GM19455 (cell line): ENCODE data around the gene FAM120AOS.

ENCODE experiments used
- ATAC-seq: cut with Tn5 transposase; IDR thresholded peaks from one replicate; pipeline ENCODE4 v1.9.1; 2021; ENCODE audit not compliant: unreplicated experiment

The FAM120AOS gene

DNA sequence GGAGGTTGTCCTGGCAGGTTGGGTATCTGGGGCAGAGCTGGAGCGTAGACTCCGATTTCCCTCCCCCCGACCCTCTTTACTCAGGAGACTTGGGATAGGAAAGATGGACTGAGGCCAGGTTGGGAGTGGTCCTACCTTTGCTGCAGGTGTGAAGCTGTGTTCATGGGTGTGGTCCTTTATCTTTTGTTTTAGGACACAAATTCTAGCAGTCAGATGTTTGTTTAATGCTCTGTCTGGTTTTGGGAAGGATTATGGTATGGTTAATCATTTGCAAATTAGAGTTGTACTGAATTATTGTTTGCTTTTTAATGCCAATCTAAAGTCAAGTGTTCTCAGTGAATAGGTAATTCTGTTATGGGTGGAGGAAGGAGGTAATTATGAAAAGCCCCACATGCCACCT is 14.1 kb upstream of the FAM120AOS start:
- no peak for ATAC-seq

DNA sequence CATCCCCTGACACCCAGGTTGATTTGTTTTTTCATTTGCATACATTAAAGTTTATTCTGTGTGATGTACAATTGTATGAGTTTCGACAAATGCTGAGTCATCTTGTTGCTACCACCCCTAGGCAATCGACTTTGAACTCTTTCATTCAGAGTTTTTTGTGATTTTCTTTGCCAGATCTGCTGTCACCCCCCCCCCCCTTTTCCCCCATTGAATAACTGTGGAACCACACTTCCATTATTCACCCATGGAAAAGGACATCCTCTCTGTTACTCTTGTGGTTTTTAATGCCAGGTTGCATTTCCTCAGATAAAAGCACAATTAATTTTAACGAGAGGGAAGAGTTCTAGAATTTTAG is 13.7 kb upstream of the FAM120AOS start:
- no peak for ATAC-seq

DNA sequence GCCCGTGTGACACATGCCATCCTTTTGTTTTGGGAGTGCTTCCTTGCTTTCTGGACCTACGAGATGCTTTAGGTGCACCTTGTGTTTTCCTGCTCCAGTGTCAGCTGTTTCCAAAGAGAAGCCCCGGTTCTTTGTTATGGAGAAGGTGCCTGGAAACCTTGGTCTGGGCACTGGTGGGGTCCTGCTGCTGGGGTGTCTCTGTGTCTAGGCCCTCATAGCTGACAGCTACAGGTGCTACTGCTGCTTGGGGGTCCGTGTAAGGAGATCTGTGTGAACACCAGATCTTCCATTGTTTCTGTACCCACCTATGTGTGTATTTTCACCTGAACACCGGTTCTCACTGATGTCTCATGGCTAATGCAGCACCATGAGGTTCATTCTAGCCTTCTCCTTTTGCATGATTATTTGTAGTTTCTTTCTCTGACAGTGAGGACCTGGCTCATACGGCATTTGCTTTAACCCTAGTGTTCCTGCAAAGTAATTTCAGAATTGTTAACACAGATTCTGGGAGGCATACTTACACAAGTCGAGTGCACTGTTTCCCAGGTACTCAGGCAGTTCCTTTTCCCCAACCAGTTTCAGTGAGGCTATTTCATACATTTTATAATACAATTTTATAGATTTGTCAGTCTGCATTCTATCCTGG is 13.2 kb upstream of the FAM120AOS start:
- no peak for ATAC-seq

DNA sequence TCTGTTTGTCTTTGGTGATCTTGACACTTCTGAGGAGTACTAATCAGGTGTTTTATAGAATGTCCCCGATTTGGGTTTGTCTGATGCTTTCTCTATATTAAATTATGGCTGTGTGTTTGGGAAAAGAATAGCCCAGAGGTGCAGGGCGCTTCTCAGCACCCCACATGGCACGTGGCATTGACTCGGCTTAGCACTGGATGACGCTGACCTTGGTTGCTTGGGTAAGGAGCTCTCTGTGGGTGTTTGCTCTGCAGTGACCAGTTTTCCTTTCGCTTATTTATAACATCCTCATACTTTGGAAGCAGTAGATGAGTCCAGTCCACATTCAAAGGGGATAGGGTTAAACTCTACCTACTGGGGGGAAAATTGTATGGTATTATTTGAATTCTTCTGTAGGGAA is 12.5 kb upstream of the FAM120AOS start:
- no peak for ATAC-seq

DNA sequence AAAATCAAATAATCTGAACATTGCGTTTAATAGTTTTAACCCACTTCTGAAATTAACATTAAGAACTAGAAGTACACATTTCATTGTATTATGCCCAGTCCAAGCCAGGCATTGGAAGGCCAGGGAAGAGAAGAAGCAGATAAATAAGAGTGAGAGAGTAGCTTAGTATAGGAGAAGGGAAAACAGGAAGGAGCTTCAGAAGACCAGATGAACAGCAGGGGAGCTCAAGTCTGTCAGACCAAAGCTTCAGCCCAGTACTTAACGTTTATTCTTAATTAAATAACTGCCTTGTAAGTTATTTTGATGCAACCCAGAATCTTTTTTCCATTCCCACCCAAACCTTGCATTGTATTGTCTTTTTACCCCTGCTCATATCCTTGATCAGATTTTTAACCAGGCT is 11.5 kb upstream of the FAM120AOS start:
- ATAC-seq, result no peak

DNA sequence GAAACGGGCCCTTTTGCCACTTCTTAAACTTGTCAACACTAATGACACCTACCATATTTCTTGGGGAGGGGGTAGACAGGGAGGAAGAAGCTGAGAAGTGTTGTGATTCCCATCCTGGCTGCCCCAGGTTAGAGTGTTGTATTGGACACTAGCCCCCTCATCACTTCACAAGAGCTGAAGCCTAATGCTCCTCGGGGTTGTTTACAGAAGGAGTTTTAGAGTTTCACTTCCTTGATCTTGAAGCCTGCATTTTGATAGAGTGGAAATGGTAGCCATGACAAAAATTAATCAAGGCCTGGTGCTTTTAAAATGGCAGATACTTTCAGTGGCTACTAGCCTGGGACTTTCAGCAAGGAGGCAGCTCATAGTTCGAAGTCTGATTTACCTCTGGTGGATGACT is 11.0 kb upstream of the FAM120AOS start:
- no peak for ATAC-seq

DNA sequence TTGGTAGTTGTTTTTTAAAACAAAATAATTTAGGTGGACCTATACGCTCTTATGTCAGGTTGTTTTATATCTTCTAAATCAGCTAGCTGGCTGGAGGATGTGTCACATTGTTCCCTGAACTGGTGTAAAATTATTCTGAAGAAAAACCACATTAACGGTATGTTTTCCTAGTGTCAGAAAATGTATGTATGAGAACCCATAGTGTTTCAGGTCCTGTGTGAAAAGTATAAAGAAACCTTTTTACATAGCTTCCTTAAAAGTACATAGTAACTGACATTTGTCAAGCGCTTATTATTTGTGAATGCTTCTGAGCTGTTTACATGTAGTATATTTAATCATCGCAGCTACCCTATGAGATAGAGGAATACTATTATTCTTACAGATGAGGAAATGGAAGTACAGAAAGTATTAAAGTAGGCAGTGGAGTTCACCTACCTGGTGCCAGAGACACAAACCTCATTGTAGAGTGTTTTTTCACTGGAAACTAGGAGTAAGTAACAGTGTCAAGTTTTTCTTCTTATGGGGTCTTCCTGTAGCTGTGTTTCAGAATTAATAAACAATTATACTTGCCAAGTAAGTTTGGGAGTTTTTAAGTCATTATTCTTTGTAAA is 10.4 kb upstream of the FAM120AOS start:
- no peak for ATAC-seq

DNA sequence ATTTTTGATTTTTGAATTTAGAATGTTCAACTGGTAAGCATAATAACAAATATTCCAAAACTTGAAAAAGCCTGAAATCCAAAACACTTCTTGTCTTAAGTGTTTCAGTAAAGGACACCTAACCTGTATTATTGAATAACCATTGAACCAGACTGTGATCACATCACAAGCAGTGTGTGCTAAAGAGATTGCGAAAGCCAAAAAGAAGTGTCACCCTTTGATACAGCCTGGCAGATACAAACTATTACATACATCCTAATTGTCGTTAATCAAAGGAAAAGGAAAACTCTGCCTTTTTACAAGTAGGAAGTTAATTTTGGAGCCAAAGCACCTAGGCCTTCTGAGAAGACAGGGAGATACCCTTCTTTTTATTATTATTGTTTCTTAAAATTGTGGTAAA is 8.4 kb upstream of the FAM120AOS start:
- no peak for ATAC-seq

DNA sequence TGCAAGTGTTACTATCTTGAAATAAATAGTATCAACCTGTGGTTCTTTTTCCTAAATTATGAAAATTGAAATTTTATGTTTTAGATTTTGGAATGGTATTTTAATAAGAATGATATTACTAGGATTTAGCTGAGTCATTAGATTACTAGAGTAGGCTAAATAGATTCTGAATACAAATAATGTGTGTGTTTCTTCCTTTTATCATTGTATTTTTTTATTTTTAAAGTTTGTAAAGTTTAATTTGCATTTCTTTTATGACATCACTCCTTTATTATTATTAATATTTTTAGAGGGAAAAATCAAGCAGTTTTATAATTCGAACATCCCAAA is 8.0 kb upstream of the FAM120AOS start:
- no peak for ATAC-seq

DNA sequence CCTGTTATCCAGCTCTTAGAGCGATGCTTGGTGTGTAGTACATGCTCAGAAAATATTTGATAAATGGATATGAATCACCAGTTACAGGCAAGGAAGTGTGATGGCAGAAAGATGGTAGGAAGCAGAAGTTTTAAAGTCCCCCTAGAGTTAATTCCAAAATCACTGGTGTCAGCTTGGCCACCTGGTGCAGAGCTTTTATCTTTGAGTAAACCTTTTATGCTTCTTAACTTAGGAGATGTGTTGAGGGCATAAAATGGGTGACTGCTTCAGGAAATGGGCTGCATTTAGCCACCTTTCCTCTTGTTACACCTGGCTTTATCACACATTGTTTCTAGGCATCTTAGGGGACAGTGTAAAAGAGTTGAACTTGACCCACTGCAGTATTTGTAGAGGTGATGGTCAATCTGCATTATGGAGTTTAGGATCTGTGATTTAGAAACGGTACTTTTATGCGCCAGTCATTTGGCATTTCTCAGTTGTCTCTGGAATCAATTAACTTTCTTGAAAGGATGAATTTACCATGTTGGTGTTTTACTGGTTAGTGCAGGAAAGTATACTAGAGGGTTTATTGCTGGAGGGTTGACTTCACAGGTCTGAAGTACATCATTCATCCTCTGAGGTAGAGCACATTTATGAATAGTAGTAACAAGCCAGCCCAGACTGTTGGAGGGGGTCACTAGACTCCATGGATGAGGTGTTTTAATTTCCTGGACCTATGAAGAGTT is 7.5 kb upstream of the FAM120AOS start:
- ATAC-seq, result no peak

DNA sequence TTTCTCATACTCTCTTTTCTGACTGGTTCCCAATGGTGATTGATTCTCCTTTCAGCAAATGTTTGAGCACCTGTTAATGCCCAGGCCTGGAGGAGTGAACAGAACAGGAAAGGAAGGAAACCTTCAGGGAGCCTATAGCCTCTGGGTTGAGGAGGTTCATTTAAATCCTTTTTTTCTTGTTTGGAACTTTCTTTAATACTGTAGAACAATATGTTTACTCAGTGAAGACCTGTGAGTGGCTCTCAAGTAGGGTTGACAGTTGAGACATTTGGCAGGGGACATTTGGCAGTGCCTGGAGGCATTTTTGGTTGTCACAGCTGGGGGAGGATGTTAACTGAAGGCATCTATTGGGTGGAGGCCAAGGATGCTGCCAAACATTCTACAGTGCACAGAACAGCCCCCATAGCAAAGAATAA is 6.1 kb upstream of the FAM120AOS start:
- no peak for ATAC-seq

DNA sequence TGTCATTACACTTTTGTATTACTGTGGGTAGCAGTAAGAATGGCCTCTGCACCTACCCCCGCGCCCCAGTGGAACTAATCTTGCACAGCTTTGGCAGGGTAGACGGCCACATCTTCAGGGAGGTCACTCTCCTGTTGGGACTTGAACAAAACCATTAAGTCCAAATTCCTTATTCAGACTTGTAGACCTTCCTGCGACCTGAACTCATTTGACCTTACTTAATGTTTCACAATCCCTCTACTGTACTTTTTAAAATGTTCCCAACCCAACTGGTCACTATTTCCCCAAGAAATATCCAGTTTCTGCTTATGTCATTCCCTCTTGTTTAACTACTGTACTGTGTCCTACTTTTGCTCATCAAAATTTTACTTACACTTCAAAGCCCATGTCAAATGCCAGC is 5.3 kb upstream of the FAM120AOS start:
- no peak for ATAC-seq

DNA sequence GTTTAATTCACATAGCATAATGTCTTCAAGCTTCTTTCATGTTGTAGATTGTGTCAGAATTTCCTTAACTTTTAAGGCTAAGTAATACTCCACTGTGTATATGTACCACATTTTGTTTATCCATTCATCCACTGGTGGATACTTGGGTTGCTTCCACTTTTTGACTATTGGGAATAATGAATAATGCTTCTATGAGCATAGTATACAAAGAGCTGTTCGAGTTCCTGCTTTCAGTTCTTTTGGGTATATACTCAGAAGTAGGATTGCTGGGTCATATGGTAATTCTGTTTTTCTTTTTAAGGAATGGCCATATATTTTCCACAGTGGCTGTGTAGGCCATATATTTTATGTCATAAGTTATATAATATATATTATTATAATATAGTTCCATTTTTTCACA is 3.6 kb upstream of the FAM120AOS start:
- ATAC-seq, result no peak

DNA sequence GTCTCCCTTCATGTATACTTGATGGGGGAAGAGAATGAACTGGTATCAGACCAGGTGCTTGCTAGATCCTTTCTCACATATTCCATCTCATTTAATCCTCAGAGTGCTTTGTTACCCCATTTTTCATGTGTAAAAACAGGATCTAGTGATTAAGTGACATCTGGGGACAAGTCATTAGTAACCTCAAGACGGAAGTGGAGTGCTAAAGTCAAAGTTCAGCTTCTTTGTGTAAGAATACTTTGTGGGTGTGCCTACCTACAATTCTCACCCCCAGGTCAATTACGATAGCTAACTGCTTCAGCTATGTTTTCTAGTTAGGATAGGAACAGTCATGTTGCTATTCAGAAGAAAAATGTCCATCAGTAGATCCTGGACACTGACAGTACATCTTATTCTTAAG is 3.1 kb upstream of the FAM120AOS start:
- no peak for ATAC-seq

DNA sequence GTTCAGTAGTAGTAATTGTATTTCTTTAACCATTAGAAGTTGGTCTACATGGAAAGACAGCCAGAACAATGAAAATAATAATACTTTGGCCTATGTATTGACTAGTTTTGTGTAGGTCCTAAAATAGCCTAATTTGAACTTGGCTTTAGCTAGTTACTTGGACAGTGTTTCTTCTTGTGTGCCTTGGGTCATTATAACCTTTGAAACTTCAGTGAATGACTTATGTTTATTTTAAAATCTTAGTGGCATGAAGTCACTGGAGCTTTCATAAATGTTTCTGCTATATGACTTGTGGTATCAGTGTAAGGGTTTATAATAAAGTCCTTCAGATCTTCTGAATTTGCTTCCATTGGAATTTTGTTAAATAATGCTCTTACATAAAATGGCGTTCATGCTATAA is 2.6 kb upstream of the FAM120AOS start:
- ATAC-seq, result no peak

DNA sequence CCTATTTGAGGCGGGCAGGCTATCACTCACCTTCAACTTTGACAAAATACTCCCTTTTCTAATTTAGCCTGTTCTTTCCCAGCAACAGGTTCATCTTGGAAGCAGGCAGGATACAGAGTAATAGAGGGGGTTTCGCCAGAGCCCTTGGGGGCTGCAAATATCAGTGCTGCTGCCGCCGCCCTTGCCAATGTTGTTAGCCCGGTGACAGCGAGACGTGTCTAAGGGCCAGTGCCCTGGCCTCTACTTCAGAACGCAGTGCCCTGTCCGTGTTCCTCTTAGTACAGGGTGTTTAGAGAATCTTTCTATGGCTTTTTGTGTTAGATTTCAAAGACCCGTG is 703 bp downstream of the FAM120AOS start:
- no peak for ATAC-seq

DNA sequence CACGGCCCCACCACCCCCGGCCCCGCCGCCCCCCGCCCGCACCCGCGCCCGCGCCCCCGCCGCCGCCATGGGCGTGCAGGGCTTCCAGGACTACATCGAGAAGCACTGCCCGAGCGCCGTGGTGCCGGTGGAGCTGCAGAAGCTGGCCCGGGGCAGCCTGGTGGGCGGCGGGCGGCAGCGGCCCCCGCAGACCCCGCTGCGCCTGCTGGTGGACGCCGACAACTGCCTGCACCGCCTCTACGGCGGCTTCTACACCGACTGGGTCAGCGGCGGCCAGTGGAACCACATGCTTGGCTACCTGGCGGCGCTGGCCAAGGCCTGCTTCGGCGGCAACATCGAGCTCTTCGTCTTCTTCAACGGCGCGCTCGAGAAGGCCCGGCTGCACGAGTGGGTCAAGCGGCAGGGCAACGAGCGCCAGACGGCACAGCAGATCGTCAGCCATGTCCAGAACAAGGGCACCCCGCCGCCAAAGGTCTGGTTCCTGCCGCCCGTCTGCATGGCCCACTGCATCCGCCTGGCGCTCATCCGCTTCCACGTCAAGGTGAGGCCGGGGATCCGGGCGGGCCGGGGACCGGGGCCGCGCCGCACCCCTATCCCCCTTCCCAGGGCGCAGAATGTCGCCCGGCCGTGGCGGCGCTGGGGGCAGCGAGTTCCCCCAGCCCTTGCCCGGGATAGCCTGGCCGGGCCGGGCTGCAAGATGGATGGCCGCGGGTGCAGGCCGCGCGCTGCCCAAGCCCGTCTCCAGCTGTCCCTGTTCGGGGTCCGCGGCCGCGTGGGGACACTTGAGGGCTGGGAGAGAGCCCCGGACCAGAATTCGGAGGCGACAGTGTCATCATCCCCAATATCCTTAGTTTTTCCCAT is 1.3 kb downstream of the FAM120AOS start:
- ATAC-seq, result peak; percentile 31

DNA sequence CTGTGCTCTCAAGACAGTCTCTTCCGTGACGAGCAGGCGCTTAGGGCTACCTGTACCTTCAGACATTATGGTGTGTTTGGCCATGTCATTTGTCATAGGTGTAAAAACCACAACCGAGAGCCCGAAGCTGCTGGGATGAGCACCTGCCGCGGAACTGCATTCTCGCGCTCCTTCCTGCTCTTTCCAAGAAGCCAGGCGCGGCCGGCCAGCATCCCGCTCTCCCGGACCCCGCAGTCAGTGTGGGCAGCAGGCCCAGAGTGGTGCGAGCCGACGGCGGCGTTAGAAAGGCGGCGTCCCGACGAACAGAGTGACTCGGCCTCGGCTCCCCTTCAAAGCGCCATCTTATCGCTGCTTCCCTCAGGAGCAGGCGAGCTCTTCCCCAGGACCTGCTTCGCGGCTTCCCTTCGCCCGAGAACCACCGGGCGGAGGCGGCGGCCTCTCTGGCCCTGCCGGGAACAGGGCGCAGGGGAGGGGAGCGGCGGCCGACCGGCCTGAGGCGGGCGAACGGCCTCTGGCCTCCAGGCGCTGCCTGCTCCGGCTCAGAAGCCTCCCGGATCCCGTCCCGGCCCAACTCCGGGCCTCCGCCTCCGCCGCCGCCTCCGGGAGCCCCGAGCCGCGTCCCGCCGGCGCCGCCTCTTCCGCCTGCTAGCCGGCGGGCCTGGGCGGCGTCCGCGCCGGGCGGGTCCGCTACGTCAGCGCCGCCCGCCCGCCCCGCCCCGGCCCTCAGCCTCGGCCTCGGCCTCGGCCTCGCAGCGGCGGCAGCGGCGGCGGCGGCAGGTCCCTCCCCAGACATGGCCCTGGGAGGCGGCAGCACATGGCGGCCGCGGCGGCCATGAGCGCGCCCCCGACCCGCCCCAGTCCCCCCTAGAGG is 2.2 kb downstream of the FAM120AOS start, which contains the start of gene FAM120A:
Gene FAM120A (plus strand): TSS at position 741 of the 871 bp plus-strand sequence. CDS start 231 bp downstream, outside the sequence.
- ATAC-seq, result peak; percentile 45

DNA sequence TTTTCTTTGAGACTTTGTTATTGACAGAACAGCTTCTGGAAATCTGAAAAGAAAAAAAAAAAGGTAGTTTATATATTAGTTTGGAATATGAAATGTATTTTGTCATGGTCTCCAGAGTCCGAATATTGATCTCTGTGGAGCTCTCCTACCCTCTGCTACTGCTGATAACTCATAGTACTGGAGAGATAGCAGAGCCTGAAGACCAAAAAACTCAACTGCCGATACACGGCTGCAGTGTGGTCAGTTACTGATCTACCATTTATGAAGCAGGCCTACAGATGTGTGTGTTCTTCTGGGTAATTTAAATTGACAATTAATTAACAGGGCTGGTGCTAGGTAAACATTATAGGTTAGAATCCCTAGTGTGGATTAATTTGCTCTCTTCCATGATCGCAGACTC is 5.7 kb downstream of the FAM120AOS start:
- ATAC-seq, result no peak

DNA sequence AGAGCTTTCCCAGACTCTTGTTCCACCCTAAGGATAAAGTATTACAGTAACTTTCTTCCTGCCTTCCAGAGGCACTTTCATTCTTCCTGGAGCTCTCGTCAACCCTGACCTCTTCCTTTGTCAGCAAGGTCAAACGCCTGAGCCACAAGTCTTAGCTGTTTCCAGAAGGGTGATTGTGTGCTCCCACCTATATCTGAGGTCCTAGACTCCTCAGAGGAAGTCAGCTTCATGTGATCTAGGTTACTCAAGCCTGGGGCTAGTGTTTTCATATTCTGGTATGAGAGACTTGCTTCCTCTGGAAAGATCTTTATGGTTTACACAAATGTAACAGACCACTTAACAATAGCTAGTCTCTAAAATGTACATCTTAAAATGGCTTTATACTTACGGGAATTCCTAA is 7.3 kb downstream of the FAM120AOS start:
- ATAC-seq, result no peak
